ENCODE measurements around the gene MMP17. TPM values are rescaled to one million over a fixed set of nuclear protein-coding genes. Genes with fewer than 3 reads are reported as not detected.

MMP17 gene
- total and polyA plus RNA-seq, 2 donors (not counting 1 experiment from before 2014, with no cell fraction given) = 3.2 to 13.5 TPM

DNA sequence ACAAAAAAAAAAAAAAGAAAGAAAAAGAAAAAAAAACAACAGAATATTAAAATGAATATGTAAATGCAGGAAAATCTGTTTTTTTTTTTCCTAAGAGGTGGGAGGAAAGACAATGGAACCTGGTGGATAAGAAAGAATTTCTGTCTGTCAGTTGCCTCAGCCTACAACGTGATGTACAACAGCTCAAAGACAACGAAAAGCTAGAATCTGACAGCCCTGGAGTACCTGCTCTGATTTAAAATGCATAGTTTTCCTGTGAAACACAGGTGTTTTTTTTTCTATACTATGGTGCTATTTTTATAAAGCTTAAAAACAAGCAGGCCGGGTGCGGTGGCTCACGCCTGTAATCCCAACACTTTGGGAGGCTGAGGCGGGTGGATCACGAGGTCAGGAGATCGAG is 36.3 kb downstream of the MMP17 start:
- TF ChIP-seq EZH2 (IDR thresholded peaks at IDR 0.05; ENCODE audit: low read length, missing control alignments) = no peak
- H3K27me3 ChIP-seq (ENCODE audit: control insufficient read depth, insufficient read depth, low read length) = no peaks in the 10 kb centered on the region
- H3K79me2 ChIP-seq (ENCODE audit: control insufficient read depth, insufficient read depth, low read length) = no peaks in the 10 kb centered on the region
- H4K20me1 ChIP-seq (ENCODE audit: control insufficient read depth, extremely low read depth, insufficient read depth, low read length) = no peaks in the 10 kb centered on the region
- H3K27ac ChIP-seq (ENCODE audit: insufficient read depth, low read length) = no peak overlapping the region
- H3K4me3 ChIP-seq (replicated peaks in 1 of 4; ENCODE audit: control extremely low read depth in 1 of 4, insufficient read depth in 1 of 4, low read depth in 3 of 4, low read length in 4 of 4) = no peak overlapping the region
- DNase-seq (ENCODE audit: low read depth in 2 of 2) = no peak
- H3K4me2 ChIP-seq (ENCODE audit: extremely low read depth, insufficient read depth, low read length) = no peak overlapping the region
- H3K9ac ChIP-seq (ENCODE audit: insufficient read depth, low read length) = no peak overlapping the region
- H3K9me3 ChIP-seq (ENCODE audit: control insufficient read depth, insufficient read depth, low read depth, low read length) = no peaks in the 10 kb centered on the region
- H3K36me3 ChIP-seq (ENCODE audit: control insufficient read depth, insufficient read depth, low read length) = no peaks in the 10 kb centered on the region
- H3K4me1 ChIP-seq (ENCODE audit: control insufficient read depth, extremely low read depth, insufficient read depth, low read length) = peaks cover 3% of the 10 kb centered on the region
- no peak overlapping the region for H2AFZ ChIP-seq (ENCODE audit: low read length)

DNA sequence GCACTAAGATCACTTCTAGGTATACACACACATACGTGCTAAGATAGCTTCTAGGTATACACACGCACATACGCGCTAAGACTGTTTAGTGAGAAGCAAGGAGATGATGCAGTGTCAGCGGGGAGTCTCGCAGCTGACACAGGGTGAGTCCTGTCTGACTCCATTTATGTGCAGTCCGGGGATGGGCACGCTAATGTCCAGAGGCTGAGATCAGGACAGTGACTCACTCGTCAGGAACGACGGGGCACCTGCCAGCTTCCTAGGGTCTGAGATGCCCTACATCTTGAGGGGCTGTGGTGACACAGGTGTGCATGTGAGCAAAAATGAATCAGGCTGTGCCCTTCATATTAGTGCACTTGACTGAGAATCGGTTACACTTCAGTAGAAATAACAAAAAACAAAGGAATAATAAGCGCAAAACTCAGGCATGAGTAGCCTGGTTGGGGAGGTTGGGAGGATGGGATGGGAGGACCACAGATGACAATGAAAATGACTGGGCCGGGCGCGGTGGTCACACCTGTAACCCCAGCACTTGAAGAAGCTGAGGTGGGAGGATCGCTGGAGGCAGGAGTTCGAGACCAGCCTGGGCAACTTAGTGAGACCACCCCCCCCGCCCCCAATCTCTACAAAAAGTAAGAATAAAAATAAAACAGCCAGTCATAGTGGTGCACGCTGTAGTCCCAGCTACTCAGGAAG is 37.1 kb downstream of the MMP17 start:
- Histone ChIP-seq H3K9ac (ENCODE audit: insufficient read depth, low read length) (no peak overlapping the region), H2AFZ (ENCODE audit: low read length) (no peak overlapping the region), H3K27me3 (ENCODE audit: control insufficient read depth, insufficient read depth, low read length) (no peaks in the 10 kb centered on the region), H3K4me1 (ENCODE audit: control insufficient read depth, extremely low read depth, insufficient read depth, low read length) (peaks cover 6% of the 10 kb centered on the region), H3K36me3 (ENCODE audit: control insufficient read depth, insufficient read depth, low read length) (no peaks in the 10 kb centered on the region), H3K4me3 (replicated peaks in 1 of 4; ENCODE audit: control extremely low read depth in 1 of 4, insufficient read depth in 1 of 4, low read depth in 3 of 4, low read length in 4 of 4) (no peak overlapping the region), H4K20me1 (ENCODE audit: control insufficient read depth, extremely low read depth, insufficient read depth, low read length) (no peaks in the 10 kb centered on the region), H3K4me2 (ENCODE audit: extremely low read depth, insufficient read depth, low read length) (no peak overlapping the region), H3K79me2 (ENCODE audit: control insufficient read depth, insufficient read depth, low read length) (no peaks in the 10 kb centered on the region), H3K9me3 (ENCODE audit: control insufficient read depth, insufficient read depth, low read depth, low read length) (no peaks in the 10 kb centered on the region), H3K27ac (ENCODE audit: insufficient read depth, low read length) (no peak overlapping the region)
- DNase-seq (ENCODE audit: low read depth in 2 of 2) = peak in 1 of 2 donors; percentile 70
- TF ChIP-seq CTCF (conservative IDR thresholded peaks at IDR 0.05 in 1 of 2, IDR thresholded peaks at IDR 0.05 in 1 of 2; ENCODE audit: low read depth in 1 of 2, low read length in 2 of 2) = no peak
- TF ChIP-seq EZH2 (IDR thresholded peaks at IDR 0.05; ENCODE audit: low read length, missing control alignments) = no peak

DNA sequence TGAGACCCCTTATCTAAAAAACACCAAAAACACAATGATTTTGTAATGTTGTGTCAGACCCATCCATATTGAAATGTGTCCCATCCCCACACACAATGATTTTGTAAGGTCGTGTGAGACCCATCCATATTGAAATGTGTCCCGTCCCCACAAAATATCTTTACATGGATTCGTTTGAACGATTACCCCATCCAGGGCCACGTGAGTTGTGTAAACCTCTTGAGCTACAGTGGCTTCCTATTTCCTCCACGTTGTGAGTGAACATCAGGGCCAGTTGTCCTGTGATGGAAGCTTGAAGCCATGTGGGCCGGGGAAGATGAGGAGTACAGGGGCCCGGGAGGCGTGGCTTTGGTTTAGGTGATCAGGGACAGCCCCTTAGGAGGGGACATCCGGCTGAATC is 39.3 kb downstream of the MMP17 start:
- Histone ChIP-seq H3K79me2 (ENCODE audit: control insufficient read depth, insufficient read depth, low read length) (no peaks in the 10 kb centered on the region), H3K9me3 (ENCODE audit: control insufficient read depth, insufficient read depth, low read depth, low read length) (no peaks in the 10 kb centered on the region), H3K4me2 (ENCODE audit: extremely low read depth, insufficient read depth, low read length) (no peak overlapping the region), H3K27ac (ENCODE audit: insufficient read depth, low read length) (no peak overlapping the region), H3K27me3 (ENCODE audit: control insufficient read depth, insufficient read depth, low read length) (no peaks in the 10 kb centered on the region), H4K20me1 (ENCODE audit: control insufficient read depth, extremely low read depth, insufficient read depth, low read length) (no peaks in the 10 kb centered on the region), H3K4me3 (replicated peaks in 1 of 4; ENCODE audit: control extremely low read depth in 1 of 4, insufficient read depth in 1 of 4, low read depth in 3 of 4, low read length in 4 of 4) (no peak overlapping the region), H3K9ac (ENCODE audit: insufficient read depth, low read length) (no peak overlapping the region), H3K4me1 (ENCODE audit: control insufficient read depth, extremely low read depth, insufficient read depth, low read length) (peaks cover 5% of the 10 kb centered on the region), H3K36me3 (ENCODE audit: control insufficient read depth, insufficient read depth, low read length) (no peaks in the 10 kb centered on the region), H2AFZ (ENCODE audit: low read length) (no peak overlapping the region)
- TF ChIP-seq CTCF (conservative IDR thresholded peaks at IDR 0.05 in 1 of 2, IDR thresholded peaks at IDR 0.05 in 1 of 2; ENCODE audit: low read depth in 1 of 2, low read length in 2 of 2) = no peak
- no peak for TF ChIP-seq EZH2 (IDR thresholded peaks at IDR 0.05; ENCODE audit: low read length, missing control alignments)
- no peak for DNase-seq (ENCODE audit: low read depth in 2 of 2)

Measured in fibroblast of lung (primary cell).